Measurements from ENCODE around the gene DNASE1L3.

The DNASE1L3 gene

GRCh38 chr3:58188921-58189451, 21.8 kb downstream of the DNASE1L3 start:
- Mint-ChIP-seq H3K4me1 (ENCODE audit: low read depth in 2 of 2) (peaks cover 0 to 2% of the 10 kb centered on the region in 2 donors), H3K27ac (no peak overlapping the region), H3K27me3 (no peaks in the 10 kb centered on the region), H3K9me3 (no peaks in the 10 kb centered on the region), H3K4me3 (no peak overlapping the region), H3K36me3 (ENCODE audit: insufficient read depth) (no peaks in the 10 kb centered on the region)
- DNase-seq (no peak), ATAC-seq (replicated peaks) (no peak)

- no peaks in the 10 kb centered on the region for H3K27me3 Mint-ChIP-seq
- DNase-seq (no peak), ATAC-seq (replicated peaks) (no peak)
- H3K9me3 Mint-ChIP-seq = no peaks in the 10 kb centered on the region
- no peaks in the 10 kb centered on the region for H3K36me3 Mint-ChIP-seq (ENCODE audit: insufficient read depth)
- no peak overlapping the region for H3K4me3 Mint-ChIP-seq
- no peak overlapping the region for H3K27ac Mint-ChIP-seq
- peaks cover 0 to 2% of the 10 kb centered on the region in 2 donors for H3K4me1 Mint-ChIP-seq (ENCODE audit: low read depth in 2 of 2)
Observed at GRCh38 chr3:58188173-58188564, 22.6 kb downstream of the DNASE1L3 start.

GRCh38 chr3:58184982-58185360, 25.8 kb downstream of the DNASE1L3 start:
- H3K27ac Mint-ChIP-seq = no peak overlapping the region
- H3K36me3 Mint-ChIP-seq (ENCODE audit: insufficient read depth) = no peaks in the 10 kb centered on the region

DNA sequence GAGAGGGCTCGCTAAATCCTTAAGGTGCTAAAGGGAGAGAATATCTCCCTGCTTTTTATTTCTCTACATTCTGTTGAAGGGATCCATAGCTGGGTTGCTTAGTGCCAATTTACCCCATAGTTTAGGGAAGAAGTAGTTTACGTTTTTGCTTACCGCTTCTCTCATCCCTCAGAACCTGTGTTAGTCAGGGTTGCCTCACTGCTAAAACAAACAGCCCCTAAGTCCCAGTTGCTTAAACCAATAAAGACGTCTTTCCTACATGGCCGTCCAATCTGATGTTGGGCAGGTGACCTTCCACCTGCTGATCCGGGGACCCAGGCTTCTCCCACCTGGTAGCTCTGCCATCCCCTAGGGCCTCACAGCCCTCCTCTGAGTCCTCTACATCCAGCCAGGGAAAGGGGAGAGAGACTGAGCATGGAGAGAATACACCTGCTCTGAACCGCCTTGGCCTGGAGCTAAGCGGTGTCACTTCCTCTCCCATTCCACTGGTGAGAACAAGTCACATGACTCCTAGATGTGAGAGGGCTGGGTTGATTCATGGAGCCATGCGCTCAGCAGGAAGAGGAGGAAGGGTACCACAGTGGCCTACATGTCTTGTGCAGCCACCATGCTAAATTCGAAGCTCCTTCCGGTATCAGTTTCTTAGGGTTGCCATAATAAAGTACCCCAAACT, 26.3 kb downstream of the DNASE1L3 start:
- Mint-ChIP-seq H3K4me3 (no peak overlapping the region), H3K27me3 (no peaks in the 10 kb centered on the region), H3K9me3 (no peaks in the 10 kb centered on the region), H3K36me3 (ENCODE audit: insufficient read depth) (no peaks in the 10 kb centered on the region), H3K4me1 (ENCODE audit: low read depth in 2 of 2) (peaks cover 0 to 2% of the 10 kb centered on the region in 2 donors), H3K27ac (no peak overlapping the region)
- DNase-seq = no peak
- ATAC-seq (replicated peaks) = no peak

More at GRCh38 chr3:58184982-58185360, 25.8 kb downstream of the DNASE1L3 start:
- H3K4me1 Mint-ChIP-seq (ENCODE audit: low read depth in 2 of 2) = peaks cover 0 to 2% of the 10 kb centered on the region in 2 donors
- H3K9me3 Mint-ChIP-seq = no peaks in the 10 kb centered on the region
- no peak overlapping the region for H3K4me3 Mint-ChIP-seq
- no peak for DNase-seq
- no peaks in the 10 kb centered on the region for H3K27me3 Mint-ChIP-seq
- ATAC-seq (replicated peaks) = no peak

DNA sequence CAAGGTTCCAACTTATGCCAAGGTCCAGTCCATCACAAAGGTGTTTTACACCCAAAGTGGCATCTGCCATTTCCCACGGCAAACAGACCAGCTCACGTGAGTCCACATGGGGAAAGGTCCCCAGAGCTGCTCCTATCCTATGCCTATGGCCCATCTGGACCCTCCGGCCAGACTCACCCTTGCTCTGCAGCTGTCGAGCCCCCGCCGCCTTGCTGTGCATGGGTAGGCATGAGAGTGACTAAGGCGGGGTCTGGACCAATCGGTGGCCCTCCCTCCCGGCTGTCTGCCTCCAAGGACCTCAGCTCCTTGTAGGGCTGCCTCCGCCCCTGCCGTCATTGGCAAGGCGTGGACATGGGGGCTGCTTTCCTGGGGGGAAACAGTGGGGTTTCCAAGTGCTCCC, 26.9 kb downstream of the DNASE1L3 start:
- Mint-ChIP-seq H3K4me1 (ENCODE audit: low read depth in 2 of 2) (peaks cover 0 to 3% of the 10 kb centered on the region in 2 donors), H3K27ac (no peak overlapping the region), H3K9me3 (no peaks in the 10 kb centered on the region), H3K4me3 (no peak overlapping the region), H3K36me3 (ENCODE audit: insufficient read depth) (no peaks in the 10 kb centered on the region), H3K27me3 (no peaks in the 10 kb centered on the region)
- DNase-seq = no peak
- no peak for ATAC-seq (replicated peaks)

- no peak for DNase-seq
- ATAC-seq (replicated peaks) = no peak
- peaks cover 6 to 9% of the 10 kb centered on the region in 2 donors for H3K4me1 Mint-ChIP-seq (ENCODE audit: low read depth in 2 of 2)
- H3K9me3 Mint-ChIP-seq = no peaks in the 10 kb centered on the region
- no peak overlapping the region for H3K4me3 Mint-ChIP-seq
- no peak overlapping the region for H3K27ac Mint-ChIP-seq
- H3K27me3 Mint-ChIP-seq = no peaks in the 10 kb centered on the region
- no peaks in the 10 kb centered on the region for H3K36me3 Mint-ChIP-seq (ENCODE audit: insufficient read depth)
Observed at GRCh38 chr3:58183221-58183620, 27.6 kb downstream of the DNASE1L3 start.

GRCh38 chr3:58180940-58181587, 29.7 kb downstream of the DNASE1L3 start:
- ATAC-seq (replicated peaks) (no peak), DNase-seq (no peak)
- Mint-ChIP-seq H3K4me3 (no peak overlapping the region), H3K9me3 (no peaks in the 10 kb centered on the region), H3K36me3 (ENCODE audit: insufficient read depth) (no peaks in the 10 kb centered on the region), H3K27me3 (no peaks in the 10 kb centered on the region), H3K27ac (no peak overlapping the region), H3K4me1 (ENCODE audit: low read depth in 2 of 2) (peaks cover 8 to 11% of the 10 kb centered on the region in 2 donors)

- Mint-ChIP-seq H3K4me1 (ENCODE audit: low read depth in 2 of 2) (peaks cover 8 to 11% of the 10 kb centered on the region in 2 donors), H3K27me3 (no peaks in the 10 kb centered on the region), H3K9me3 (no peaks in the 10 kb centered on the region), H3K4me3 (no peak overlapping the region), H3K27ac (no peak overlapping the region), H3K36me3 (ENCODE audit: insufficient read depth) (no peaks in the 10 kb centered on the region)
- DNase-seq (no peak), ATAC-seq (replicated peaks) (no peak)
Observed at GRCh38 chr3:58180099-58180880, 30.5 kb downstream of the DNASE1L3 start.

GRCh38 chr3:58179235-58180098, 31.3 kb downstream of the DNASE1L3 start:
- H3K27ac Mint-ChIP-seq = no peak overlapping the region
- H3K4me3 Mint-ChIP-seq = peak overlapping the region in 1 of 2 donors; percentile 76
- no peaks in the 10 kb centered on the region for H3K36me3 Mint-ChIP-seq (ENCODE audit: insufficient read depth)

GRCh38 chr3:58178528-58179234, 32.1 kb downstream of the DNASE1L3 start:
- no peaks in the 10 kb centered on the region for H3K36me3 Mint-ChIP-seq (ENCODE audit: insufficient read depth)
- H3K4me3 Mint-ChIP-seq = peak overlapping the region; percentile 72 to 76
- peak in 1 of 3 experiments; percentile 6 for DNase-seq
- H3K27me3 Mint-ChIP-seq = no peaks in the 10 kb centered on the region
- ATAC-seq (replicated peaks) = no peak
- peaks cover 8 to 11% of the 10 kb centered on the region in 2 donors for H3K4me1 Mint-ChIP-seq (ENCODE audit: low read depth in 2 of 2)
- H3K9me3 Mint-ChIP-seq = no peaks in the 10 kb centered on the region
- no peak overlapping the region for H3K27ac Mint-ChIP-seq

More at GRCh38 chr3:58179235-58180098, 31.3 kb downstream of the DNASE1L3 start:
- no peaks in the 10 kb centered on the region for H3K27me3 Mint-ChIP-seq
- H3K9me3 Mint-ChIP-seq = no peaks in the 10 kb centered on the region
- no peak for ATAC-seq (replicated peaks)
- peaks cover 8 to 11% of the 10 kb centered on the region in 2 donors for H3K4me1 Mint-ChIP-seq (ENCODE audit: low read depth in 2 of 2)
- DNase-seq = no peak

DNA sequence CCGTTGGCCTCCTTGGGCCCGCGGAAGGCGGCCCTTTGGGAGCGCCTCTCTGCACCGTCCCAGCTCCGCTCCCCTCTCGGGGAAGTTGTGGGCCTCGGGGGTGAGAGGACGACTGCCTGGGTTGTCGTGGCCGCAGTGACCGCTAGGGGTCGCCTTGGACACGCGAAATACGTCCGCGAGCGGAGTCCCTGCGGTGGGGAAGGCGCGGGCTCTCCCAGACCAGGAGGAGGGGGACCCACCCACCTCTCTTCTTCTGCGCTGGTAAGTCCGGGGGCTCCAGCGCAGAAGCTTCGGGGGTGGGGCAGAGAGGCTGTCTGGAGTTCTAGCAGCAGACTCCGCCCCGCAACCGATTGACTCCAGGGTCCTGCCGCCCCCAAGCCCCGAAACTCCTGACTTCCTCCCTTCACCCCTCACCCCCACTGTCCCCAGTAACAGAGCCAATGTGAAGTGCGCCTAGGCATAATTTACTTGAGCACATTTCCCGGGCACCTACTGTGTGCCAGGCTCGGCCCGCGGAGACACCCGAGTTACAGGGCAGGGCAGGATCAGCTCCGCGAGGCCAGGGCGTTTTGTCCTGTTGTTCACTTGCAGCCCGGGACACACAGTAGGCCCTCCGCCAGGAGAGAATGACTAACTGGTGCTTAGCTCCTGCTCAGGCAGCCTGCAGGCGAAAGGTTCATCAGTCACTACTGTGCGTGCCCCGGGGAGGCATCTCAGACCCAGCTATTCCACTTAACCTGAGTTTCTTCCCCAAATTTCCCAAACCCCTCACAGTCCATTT, 32.8 kb downstream of the DNASE1L3 start:
- peak overlapping the region; percentile 72 to 76 for H3K4me3 Mint-ChIP-seq
- peak; percentile 97 for ATAC-seq (replicated peaks)

More for the DNA sequence above, 32.8 kb downstream of the DNASE1L3 start:
- Mint-ChIP-seq H3K36me3 (ENCODE audit: insufficient read depth) (no peaks in the 10 kb centered on the region), H3K9me3 (no peaks in the 10 kb centered on the region), H3K4me1 (ENCODE audit: low read depth in 2 of 2) (peaks cover 8 to 11% of the 10 kb centered on the region in 2 donors), H3K27ac (peak overlapping the region in 1 of 2 donors; percentile 32), H3K27me3 (no peaks in the 10 kb centered on the region)
- peak; percentile 88 to 90 (median 90) for DNase-seq
